Activated CD8-positive, alpha-beta memory T cell treated with anti-CD3 and anti-CD28 coated beads, Interleukin-2, amount 10 ng/mL, durations not matched to agents 7 days and 5 days (primary cell): ENCODE results near the gene CXCL17. TPM values are rescaled to one million over a fixed set of nuclear protein-coding genes. Genes with fewer than 3 reads are reported as not detected.

Source experiments
- ATAC-seq: fragments of 150-1000 bp; cut with Tn5 transposase; one replicate; pipeline ENCODE4 v1.10.0; 2021; ENCODE audit warnings: moderate library complexity
- CTCF ChIA-PET: fragments of 350-600 bp; sonication (Branson Sonifier 250); formaldehyde crosslinking; loops from one replicate; lab custom pipeline; 2021; ENCODE audit warnings: antibody characterized with exemption; lab: Charles Lee
- DNase-seq: peaks from one replicate; pipeline ENCODE4 v3.0.0-alpha.2; 2020
- H3K27ac Mint-ChIP-seq: one replicate; pipeline ENCODE4 v1.8.0; 2021; ENCODE audit warnings: mild to moderate bottlenecking, mixed read lengths
- H3K27me3 Mint-ChIP-seq: one replicate; pipeline ENCODE4 v1.8.0; 2021; ENCODE audit warnings: mixed read lengths
- H3K36me3 Mint-ChIP-seq: one replicate; pipeline ENCODE4 v1.8.0; 2021; ENCODE audit warnings: mild to moderate bottlenecking, mixed read lengths
- H3K4me1 Mint-ChIP-seq: one replicate; pipeline ENCODE4 v1.8.0; 2021; ENCODE audit warnings: mixed read lengths
- H3K4me3 Mint-ChIP-seq: one replicate; pipeline ENCODE4 v1.8.0; 2021; ENCODE audit warnings: mild to moderate bottlenecking, moderate library complexity, mixed read lengths
- H3K9me3 Mint-ChIP-seq: one replicate; pipeline ENCODE4 v1.8.0; 2022; ENCODE audit warnings: low read depth, mixed read lengths
- total RNA-seq, 2 experiments: library from RNA; stranded (reverse); gene quantifications; one replicate each; pipeline ENCODE4 v1.2.3, GENCODE V29; 2021

The CXCL17 gene
- total RNA-seq, 2 experiments from 2014 or later = not detected

GRCh38 chr19:42419309-42419708 lies 23.4 kb downstream of the CXCL17 start:
- Mint-ChIP-seq H3K4me3 (no peak overlapping the region), H3K27ac (no peak overlapping the region), H3K4me1 (peaks cover 35% of the 10 kb centered on the region), H3K27me3 (no peaks in the 10 kb centered on the region), H3K9me3 (no peaks in the 10 kb centered on the region), H3K36me3 (peaks cover 5% of the 10 kb centered on the region)
- CTCF ChIA-PET = interaction anchor here (0.6 to 6.3 kb wide), 12 partner anchors 8 to 296 kb away, joined by 3 to 67 read pairs (median 5); partner anchors contain the start of genes CXCL17, PAFAH1B3 and PRR19
- no peak for DNase-seq
- ATAC-seq = no peak

- no peaks in the 10 kb centered on the region for H3K9me3 Mint-ChIP-seq
- H3K4me3 Mint-ChIP-seq = no peak overlapping the region
- peaks cover 6% of the 10 kb centered on the region for H3K36me3 Mint-ChIP-seq
- no peaks in the 10 kb centered on the region for H3K4me1 Mint-ChIP-seq
- CTCF ChIA-PET = interaction anchor here (0.9 to 1.6 kb wide), 2 partner anchors 12 to 26 kb away, joined by 3 to 4 read pairs; no protein-coding TSS in a partner anchor
- ATAC-seq (no peak), DNase-seq (no peak)
- no peak overlapping the region for H3K27ac Mint-ChIP-seq
- H3K27me3 Mint-ChIP-seq = no peaks in the 10 kb centered on the region
Measured at GRCh38 chr19:42412661-42413076, 30.1 kb downstream of the CXCL17 start.

GRCh38 chr19:42412227-42412626 lies 30.5 kb downstream of the CXCL17 start:
- Mint-ChIP-seq H3K36me3 (peaks cover 6% of the 10 kb centered on the region), H3K27ac (no peak overlapping the region), H3K9me3 (no peaks in the 10 kb centered on the region), H3K4me3 (no peak overlapping the region), H3K27me3 (no peaks in the 10 kb centered on the region), H3K4me1 (no peaks in the 10 kb centered on the region)
- no peak for DNase-seq
- CTCF ChIA-PET = interaction anchor here (1.4 to 1.6 kb wide), 2 partner anchors 11 to 26 kb away, joined by 4 to 6 read pairs; no protein-coding TSS in a partner anchor
- no peak for ATAC-seq

GRCh38 chr19:42411581-42412178 lies 31.1 kb downstream of the CXCL17 start:
- Mint-ChIP-seq H3K9me3 (no peaks in the 10 kb centered on the region), H3K36me3 (peaks cover 6% of the 10 kb centered on the region), H3K4me1 (no peaks in the 10 kb centered on the region), H3K27ac (no peak overlapping the region), H3K27me3 (no peaks in the 10 kb centered on the region), H3K4me3 (no peak overlapping the region)
- CTCF ChIA-PET = interaction anchor here (1.1 to 1.4 kb wide), 3 partner anchors 8 to 21 kb away, joined by 3 to 6 read pairs (median 3); no protein-coding TSS in a partner anchor
- DNase-seq (no peak), ATAC-seq (no peak)

GRCh38 chr19:42410371-42410770 lies 32.4 kb downstream of the CXCL17 start:
- CTCF ChIA-PET = interaction anchor here (1.1 kb wide), 1 partner anchor 23 kb away, joined by 3 read pairs; no protein-coding TSS in a partner anchor
- H3K36me3 Mint-ChIP-seq = peaks cover 10% of the 10 kb centered on the region
- no peak overlapping the region for H3K27ac Mint-ChIP-seq
- H3K4me3 Mint-ChIP-seq = no peak overlapping the region
- H3K9me3 Mint-ChIP-seq = no peaks in the 10 kb centered on the region
- H3K4me1 Mint-ChIP-seq = no peaks in the 10 kb centered on the region
- H3K27me3 Mint-ChIP-seq = no peaks in the 10 kb centered on the region
- DNase-seq (no peak), ATAC-seq (no peak)

- DNase-seq = no peak
- Mint-ChIP-seq H3K27me3 (no peaks in the 10 kb centered on the region), H3K4me1 (no peaks in the 10 kb centered on the region), H3K36me3 (peaks cover 15% of the 10 kb centered on the region), H3K27ac (no peak overlapping the region), H3K9me3 (no peaks in the 10 kb centered on the region), H3K4me3 (no peak overlapping the region)
- no peak for ATAC-seq
- CTCF ChIA-PET = no interaction called here
Measured at GRCh38 chr19:42409477-42409876, 33.3 kb downstream of the CXCL17 start.

- Mint-ChIP-seq H3K27ac (no peak overlapping the region), H3K36me3 (peaks cover 21% of the 10 kb centered on the region), H3K4me3 (no peak overlapping the region), H3K9me3 (no peaks in the 10 kb centered on the region), H3K27me3 (no peaks in the 10 kb centered on the region), H3K4me1 (peaks cover under 1% of the 10 kb centered on the region)
- CTCF ChIA-PET = interaction anchor here (1.6 to 1.8 kb wide), 2 partner anchors 12 to 33 kb away, joined by 3 to 6 read pairs; no protein-coding TSS in a partner anchor
- no peak for ATAC-seq
- DNase-seq = no peak
Measured at GRCh38 chr19:42407816-42408175, 35.0 kb downstream of the CXCL17 start.

GRCh38 chr19:42407085-42407815 lies 35.5 kb downstream of the CXCL17 start:
- no peak overlapping the region for H3K4me3 Mint-ChIP-seq
- CTCF ChIA-PET = interaction anchor here (1.5 to 1.8 kb wide), 3 partner anchors 13 to 34 kb away, joined by 3 to 6 read pairs (median 4); no protein-coding TSS in a partner anchor
- no peaks in the 10 kb centered on the region for H3K9me3 Mint-ChIP-seq
- H3K27me3 Mint-ChIP-seq = no peaks in the 10 kb centered on the region
- no peak overlapping the region for H3K27ac Mint-ChIP-seq
- H3K4me1 Mint-ChIP-seq = peaks cover 2% of the 10 kb centered on the region
- ATAC-seq = no peak
- no peak for DNase-seq
- H3K36me3 Mint-ChIP-seq = peaks cover 21% of the 10 kb centered on the region

GRCh38 chr19:42406111-42406510 lies 36.6 kb downstream of the CXCL17 start:
- CTCF ChIA-PET = interaction anchor here (1.5 to 1.8 kb wide), 2 partner anchors 14 to 18 kb away, joined by 4 to 6 read pairs; no protein-coding TSS in a partner anchor
- Mint-ChIP-seq H3K27me3 (no peaks in the 10 kb centered on the region), H3K4me3 (no peak overlapping the region), H3K36me3 (peaks cover 21% of the 10 kb centered on the region), H3K9me3 (no peaks in the 10 kb centered on the region), H3K27ac (no peak overlapping the region), H3K4me1 (peaks cover 11% of the 10 kb centered on the region)
- no peak for ATAC-seq
- DNase-seq = no peak

GRCh38 chr19:42403586-42403985 lies 39.2 kb downstream of the CXCL17 start:
- H3K36me3 Mint-ChIP-seq = peaks cover 21% of the 10 kb centered on the region
- no peaks in the 10 kb centered on the region for H3K9me3 Mint-ChIP-seq
- CTCF ChIA-PET = interaction anchor here (0.6 to 0.7 kb wide), 2 partner anchors 37 to 101 kb away, joined by 4 read pairs; partner anchors contain the start of gene PAFAH1B3
- DNase-seq = no peak
- H3K4me1 Mint-ChIP-seq = peaks cover 18% of the 10 kb centered on the region
- ATAC-seq = no peak
- H3K4me3 Mint-ChIP-seq = no peak overlapping the region
- no peak overlapping the region for H3K27ac Mint-ChIP-seq
- H3K27me3 Mint-ChIP-seq = no peaks in the 10 kb centered on the region

GRCh38 chr19:42402376-42403116 lies 40.2 kb downstream of the CXCL17 start:
- peaks cover 19% of the 10 kb centered on the region for H3K36me3 Mint-ChIP-seq
- no peaks in the 10 kb centered on the region for H3K9me3 Mint-ChIP-seq
- no peaks in the 10 kb centered on the region for H3K27me3 Mint-ChIP-seq
- CTCF ChIA-PET = interaction anchor here (1.0 to 5.9 kb wide), 6 partner anchors 17 to 294 kb away, joined by 3 to 29 read pairs (median 10); partner anchors contain the start of gene CEACAM1
- DNase-seq (no peak), ATAC-seq (no peak)
- no peak overlapping the region for H3K27ac Mint-ChIP-seq
- H3K4me1 Mint-ChIP-seq = peaks cover 24% of the 10 kb centered on the region
- H3K4me3 Mint-ChIP-seq = no peak overlapping the region

- H3K27me3 Mint-ChIP-seq = no peaks in the 10 kb centered on the region
- peak overlapping the region; percentile 65 for H3K4me3 Mint-ChIP-seq
- peak; percentile 81 for DNase-seq
- CTCF ChIA-PET = interaction anchor here (0.8 to 5.9 kb wide), 11 partner anchors 9 to 293 kb away, joined by 3 to 29 read pairs (median 6); partner anchors contain the start of gene CEACAM1
- peak overlapping the region; percentile 42 for H3K27ac Mint-ChIP-seq
- no peaks in the 10 kb centered on the region for H3K9me3 Mint-ChIP-seq
- H3K4me1 Mint-ChIP-seq = peaks cover 29% of the 10 kb centered on the region
- peaks cover 19% of the 10 kb centered on the region for H3K36me3 Mint-ChIP-seq
- ATAC-seq = peak; percentile 52
Measured at GRCh38 chr19:42401365-42402303, 41.1 kb downstream of the CXCL17 start.
